Measurements from ENCODE around the gene THPO. TPM values are rescaled to one million over a fixed set of nuclear protein-coding genes. Genes with fewer than 3 reads are reported as not detected.
A peak's percentile ranks its signal among the peaks of the same experiment; 100 is the strongest.

The THPO gene
- total and polyA plus RNA-seq, 9 of the 15 experiments (the other 6 are each of a cell fraction or from before 2014, with no cell fraction given): 0.11 to 1.1 (median 0.35) TPM; not detected in 1

DNA sequence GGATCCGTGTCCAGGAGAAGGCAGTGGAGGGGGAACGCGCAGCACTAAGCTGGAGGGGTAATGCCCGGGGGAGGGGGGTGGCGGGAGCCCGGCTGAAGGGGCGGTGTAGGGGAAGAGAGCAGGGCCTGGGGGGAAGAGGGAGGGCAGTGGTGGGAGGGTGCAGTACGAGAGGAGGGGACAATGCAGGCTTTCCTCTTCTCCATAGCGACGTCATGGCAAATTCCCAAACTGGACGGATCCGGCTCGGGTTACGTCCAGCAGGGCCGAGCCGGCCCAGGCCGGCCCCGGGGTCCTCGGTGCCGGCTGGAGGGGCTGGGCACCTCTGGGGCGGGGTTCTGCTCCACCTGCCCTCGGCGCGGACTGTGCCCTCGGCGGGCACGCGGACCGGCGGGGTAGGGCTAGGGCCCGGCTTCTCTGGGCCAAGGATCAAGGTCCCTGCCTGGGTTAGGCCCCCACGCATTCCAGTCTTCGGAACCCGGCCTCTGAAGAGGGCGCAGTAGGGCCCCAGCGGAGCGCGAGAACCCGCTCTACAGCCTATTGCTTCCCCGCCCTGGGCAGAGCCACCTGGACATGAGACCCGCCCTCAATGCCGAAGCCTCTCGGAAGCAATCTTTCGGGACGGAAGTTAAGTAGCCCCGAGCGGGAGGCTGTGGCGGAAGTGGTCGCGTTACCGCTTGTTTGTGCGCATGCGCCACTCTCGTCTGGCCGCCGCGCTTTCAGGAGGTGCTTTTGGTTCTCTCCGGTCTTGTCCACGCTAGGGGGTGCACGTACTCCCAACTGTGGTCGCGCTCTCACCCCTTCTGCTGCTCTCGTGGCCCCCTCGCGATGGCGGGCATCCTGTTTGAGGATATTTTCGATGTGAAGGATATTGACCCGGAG, 15.1 kb downstream of the THPO start (continued):
- TF ChIP-seq HMGN3 (IDR thresholded peaks at IDR 0.05; ENCODE audit: borderline replicate concordance, extremely low read depth, insufficient read length, low read depth, low read length) (peak; percentile 93), ZC3H4 (CRISPR knock-in tag; IDR thresholded peaks at IDR 0.05; ENCODE audit: borderline replicate concordance) (no peak), MTA3 (IDR thresholded peaks at IDR 0.05; ENCODE audit: borderline replicate concordance) (peak; percentile 71), TAF7 (tag; IDR thresholded peaks at IDR 0.05) (no peak), KAT7 (CRISPR knock-in tag; IDR thresholded peaks at IDR 0.05; ENCODE audit: borderline replicate concordance) (no peak), ARID1B (IDR thresholded peaks at IDR 0.05) (no peak; the same call in 1 of the 2 replicates), MEIS2 (IDR thresholded peaks at IDR 0.05; ENCODE audit: partially characterized antibody) (peak; percentile 87), CEBPB (tag; IDR thresholded peaks at IDR 0.05) (no peak), MYNN (IDR thresholded peaks at IDR 0.05) (peak; percentile 35), MYNN (CRISPR knock-in tag; IDR thresholded peaks at IDR 0.05) (no peak), ETV1 (tag; conservative IDR thresholded peaks at IDR 0.05; ENCODE audit: low read depth) (peak; percentile 56), PRMT5 (CRISPR knock-in tag; IDR thresholded peaks at IDR 0.05) (no peak), DNMT1 (IDR thresholded peaks at IDR 0.05) (no peak), SIN3B (IDR thresholded peaks at IDR 0.05; ENCODE audit: low read depth) (no peak), STAT5A (IDR thresholded peaks at IDR 0.05; ENCODE audit: borderline replicate concordance, low read length) (no peak; the same call in 1 of the 2 replicates), NRF1 (conservative IDR thresholded peaks at IDR 0.05 in 1 of 2, IDR thresholded peaks at IDR 0.05 in 1 of 2) (peak; percentile 97 to 98), CBX1 (IDR thresholded peaks at IDR 0.05; ENCODE audit: low read depth) (peak; percentile 10; the same call in 1 of the 2 replicates), KLF10 (CRISPR knock-in tag; IDR thresholded peaks at IDR 0.05) (no peak), GABPA (tag; conservative IDR thresholded peaks at IDR 0.05; ENCODE audit: low read depth) (peak; percentile 97)
- TF ChIP-seq, protein P1, sequence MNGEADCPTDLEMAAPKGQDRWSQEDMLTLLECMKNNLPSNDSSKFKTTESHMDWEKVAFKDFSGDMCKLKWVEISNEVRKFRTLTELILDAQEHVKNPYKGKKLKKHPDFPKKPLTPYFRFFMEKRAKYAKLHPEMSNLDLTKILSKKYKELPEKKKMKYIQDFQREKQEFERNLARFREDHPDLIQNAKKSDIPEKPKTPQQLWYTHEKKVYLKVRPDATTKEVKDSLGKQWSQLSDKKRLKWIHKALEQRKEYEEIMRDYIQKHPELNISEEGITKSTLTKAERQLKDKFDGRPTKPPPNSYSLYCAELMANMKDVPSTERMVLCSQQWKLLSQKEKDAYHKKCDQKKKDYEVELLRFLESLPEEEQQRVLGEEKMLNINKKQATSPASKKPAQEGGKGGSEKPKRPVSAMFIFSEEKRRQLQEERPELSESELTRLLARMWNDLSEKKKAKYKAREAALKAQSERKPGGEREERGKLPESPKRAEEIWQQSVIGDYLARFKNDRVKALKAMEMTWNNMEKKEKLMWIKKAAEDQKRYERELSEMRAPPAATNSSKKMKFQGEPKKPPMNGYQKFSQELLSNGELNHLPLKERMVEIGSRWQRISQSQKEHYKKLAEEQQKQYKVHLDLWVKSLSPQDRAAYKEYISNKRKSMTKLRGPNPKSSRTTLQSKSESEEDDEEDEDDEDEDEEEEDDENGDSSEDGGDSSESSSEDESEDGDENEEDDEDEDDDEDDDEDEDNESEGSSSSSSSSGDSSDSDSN (IDR thresholded peaks at IDR 0.05; ENCODE audit: borderline replicate concordance in 1 of 2, low read depth in 2 of 2, low read length in 2 of 2): peak; percentile 72 to 89; a peak in 3 of 4 replicates
- TF ChIP-seq, protein P2, sequence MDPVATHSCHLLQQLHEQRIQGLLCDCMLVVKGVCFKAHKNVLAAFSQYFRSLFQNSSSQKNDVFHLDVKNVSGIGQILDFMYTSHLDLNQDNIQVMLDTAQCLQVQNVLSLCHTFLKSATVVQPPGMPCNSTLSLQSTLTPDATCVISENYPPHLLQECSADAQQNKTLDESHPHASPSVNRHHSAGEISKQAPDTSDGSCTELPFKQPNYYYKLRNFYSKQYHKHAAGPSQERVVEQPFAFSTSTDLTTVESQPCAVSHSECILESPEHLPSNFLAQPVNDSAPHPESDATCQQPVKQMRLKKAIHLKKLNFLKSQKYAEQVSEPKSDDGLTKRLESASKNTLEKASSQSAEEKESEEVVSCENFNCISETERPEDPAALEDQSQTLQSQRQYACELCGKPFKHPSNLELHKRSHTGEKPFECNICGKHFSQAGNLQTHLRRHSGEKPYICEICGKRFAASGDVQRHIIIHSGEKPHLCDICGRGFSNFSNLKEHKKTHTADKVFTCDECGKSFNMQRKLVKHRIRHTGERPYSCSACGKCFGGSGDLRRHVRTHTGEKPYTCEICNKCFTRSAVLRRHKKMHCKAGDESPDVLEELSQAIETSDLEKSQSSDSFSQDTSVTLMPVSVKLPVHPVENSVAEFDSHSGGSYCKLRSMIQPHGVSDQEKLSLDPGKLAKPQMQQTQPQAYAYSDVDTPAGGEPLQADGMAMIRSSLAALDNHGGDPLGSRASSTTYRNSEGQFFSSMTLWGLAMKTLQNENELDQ (CRISPR knock-in tag; IDR thresholded peaks at IDR 0.05; ENCODE audit: borderline replicate concordance): no peak
- TF ChIP-seq, protein P3, sequence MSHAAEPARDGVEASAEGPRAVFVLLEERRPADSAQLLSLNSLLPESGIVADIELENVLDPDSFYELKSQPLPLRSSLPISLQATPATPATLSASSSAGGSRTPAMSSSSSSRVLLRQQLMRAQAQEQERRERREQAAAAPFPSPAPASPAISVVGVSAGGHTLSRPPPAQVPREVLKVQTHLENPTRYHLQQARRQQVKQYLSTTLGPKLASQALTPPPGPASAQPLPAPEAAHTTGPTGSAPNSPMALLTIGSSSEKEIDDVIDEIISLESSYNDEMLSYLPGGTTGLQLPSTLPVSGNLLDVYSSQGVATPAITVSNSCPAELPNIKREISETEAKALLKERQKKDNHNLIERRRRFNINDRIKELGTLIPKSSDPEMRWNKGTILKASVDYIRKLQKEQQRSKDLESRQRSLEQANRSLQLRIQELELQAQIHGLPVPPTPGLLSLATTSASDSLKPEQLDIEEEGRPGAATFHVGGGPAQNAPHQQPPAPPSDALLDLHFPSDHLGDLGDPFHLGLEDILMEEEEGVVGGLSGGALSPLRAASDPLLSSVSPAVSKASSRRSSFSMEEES (CRISPR knock-in tag; IDR thresholded peaks at IDR 0.05): no peak

Data from K562 (cell line).